ENCODE data around the gene LCMT1. TPM values are rescaled to one million over a fixed set of nuclear protein-coding genes. Genes with fewer than 3 reads are reported as not detected.
"Not testable (repeated sequence)": the region's sequence is repeated elsewhere in the genome, so short reads cannot be mapped to it uniquely, and the experiment has no call there.

Gene LCMT1
- total RNA-seq, 2 donors from 2014 or later = 66.9 to 68.6 TPM

DNA sequence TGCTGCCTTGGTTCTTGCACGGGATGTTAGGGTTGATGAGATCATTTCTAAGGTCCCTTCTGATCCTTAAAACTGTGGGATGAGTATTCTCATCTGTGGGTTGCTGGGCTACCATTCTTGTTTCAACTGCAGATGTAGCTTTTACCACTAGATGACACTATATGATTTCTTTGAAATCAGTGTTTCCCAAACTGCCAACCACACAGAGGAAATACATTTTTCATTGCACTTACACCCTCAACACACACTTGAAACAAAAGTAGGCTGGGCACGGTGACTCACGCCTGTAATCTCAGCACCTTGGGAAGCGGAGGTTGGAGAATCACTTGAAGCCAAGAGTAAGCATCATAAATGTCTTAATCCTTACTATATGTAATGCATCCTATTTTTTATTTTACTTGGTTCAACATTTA lies 15.3 kb downstream of the LCMT1 start:
- Histone ChIP-seq H3K9ac (ENCODE audit: extremely low read depth, low read length, poor library complexity, severe bottlenecking) (no peak overlapping the region), H3K4me3 (ENCODE audit: low read length) (no peak overlapping the region), H3K27me3 (ENCODE audit: control insufficient read depth, insufficient read depth, low read length, poor library complexity, severe bottlenecking) (no peaks in the 10 kb centered on the region), H3K27ac (ENCODE audit: low read depth, low read length) (no peak overlapping the region), H3K9me3 (ENCODE audit: control insufficient read depth, low read length) (no peaks in the 10 kb centered on the region), H3K36me3 (ENCODE audit: control insufficient read depth, insufficient read depth, low read length) (peaks cover 27% of the 10 kb centered on the region), H3K4me1 (ENCODE audit: control insufficient read depth, insufficient read depth, low read length) (no peaks in the 10 kb centered on the region)
- H3K4me3 Mint-ChIP-seq = no peak overlapping the region
- peaks cover 38% of the 10 kb centered on the region for H3K36me3 Mint-ChIP-seq (ENCODE audit: low read depth)
- no peak overlapping the region for H3K27ac Mint-ChIP-seq
- TF ChIP-seq, protein P1, sequence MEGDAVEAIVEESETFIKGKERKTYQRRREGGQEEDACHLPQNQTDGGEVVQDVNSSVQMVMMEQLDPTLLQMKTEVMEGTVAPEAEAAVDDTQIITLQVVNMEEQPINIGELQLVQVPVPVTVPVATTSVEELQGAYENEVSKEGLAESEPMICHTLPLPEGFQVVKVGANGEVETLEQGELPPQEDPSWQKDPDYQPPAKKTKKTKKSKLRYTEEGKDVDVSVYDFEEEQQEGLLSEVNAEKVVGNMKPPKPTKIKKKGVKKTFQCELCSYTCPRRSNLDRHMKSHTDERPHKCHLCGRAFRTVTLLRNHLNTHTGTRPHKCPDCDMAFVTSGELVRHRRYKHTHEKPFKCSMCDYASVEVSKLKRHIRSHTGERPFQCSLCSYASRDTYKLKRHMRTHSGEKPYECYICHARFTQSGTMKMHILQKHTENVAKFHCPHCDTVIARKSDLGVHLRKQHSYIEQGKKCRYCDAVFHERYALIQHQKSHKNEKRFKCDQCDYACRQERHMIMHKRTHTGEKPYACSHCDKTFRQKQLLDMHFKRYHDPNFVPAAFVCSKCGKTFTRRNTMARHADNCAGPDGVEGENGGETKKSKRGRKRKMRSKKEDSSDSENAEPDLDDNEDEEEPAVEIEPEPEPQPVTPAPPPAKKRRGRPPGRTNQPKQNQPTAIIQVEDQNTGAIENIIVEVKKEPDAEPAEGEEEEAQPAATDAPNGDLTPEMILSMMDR (conservative IDR thresholded peaks at IDR 0.05) = peak; percentile 73
- 75 to 84% methylated on average over 3 to 4 of the region's 4 CpGs for WGBS, 2 experiments (ENCODE audit: insufficient coverage in 1 of 2, insufficient read length in 1 of 2)
- H3K4me1 Mint-ChIP-seq = peaks cover 11% of the 10 kb centered on the region
- DNase-seq = no peak
- H3K9me3 Mint-ChIP-seq = no peaks in the 10 kb centered on the region
- no peaks in the 10 kb centered on the region for H3K27me3 Mint-ChIP-seq (ENCODE audit: insufficient read depth)

- H3K4me3 ChIP-seq (ENCODE audit: low read length); H3K4me1 ChIP-seq (ENCODE audit: control insufficient read depth, insufficient read depth, low read length); H3K4me1 Mint-ChIP-seq; H3K27ac ChIP-seq (ENCODE audit: low read depth, low read length); H3K4me3 Mint-ChIP-seq; H3K27ac Mint-ChIP-seq; H3K9me3 ChIP-seq (ENCODE audit: control insufficient read depth, low read length); DNase-seq; H3K27me3 Mint-ChIP-seq (ENCODE audit: insufficient read depth); H3K9ac ChIP-seq (ENCODE audit: extremely low read depth, low read length, poor library complexity, severe bottlenecking); H3K27me3 ChIP-seq (ENCODE audit: control insufficient read depth, insufficient read depth, low read length, poor library complexity, severe bottlenecking); H3K9me3 Mint-ChIP-seq: not testable (repeated sequence)
- WGBS, 2 experiments (ENCODE audit: insufficient coverage in 1 of 2, insufficient read length in 1 of 2) = 96 to 100% methylated on average over 5 of the region's 5 CpGs
- H3K36me3 ChIP-seq (ENCODE audit: control insufficient read depth, insufficient read depth, low read length) = peaks cover 49% of the 10 kb centered on the region
- H3K36me3 Mint-ChIP-seq (ENCODE audit: low read depth) = peaks cover 60% of the 10 kb centered on the region
These were observed 21.2 kb downstream of the LCMT1 start for GRCh38 chr16:25132751-25133150.

GRCh38 chr16:25134166-25134700 lies 22.7 kb downstream of the LCMT1 start:
- Histone ChIP-seq H3K4me3 (ENCODE audit: low read length) (no peak overlapping the region), H3K36me3 (ENCODE audit: control insufficient read depth, insufficient read depth, low read length) (peaks cover 45% of the 10 kb centered on the region), H3K27ac (ENCODE audit: low read depth, low read length) (no peak overlapping the region), H3K27me3 (ENCODE audit: control insufficient read depth, insufficient read depth, low read length, poor library complexity, severe bottlenecking) (no peaks in the 10 kb centered on the region), H3K4me1 (ENCODE audit: control insufficient read depth, insufficient read depth, low read length) (no peaks in the 10 kb centered on the region), H3K9me3 (ENCODE audit: control insufficient read depth, low read length) (no peaks in the 10 kb centered on the region), H3K9ac (ENCODE audit: extremely low read depth, low read length, poor library complexity, severe bottlenecking) (no peak overlapping the region)
- H3K27me3 Mint-ChIP-seq (ENCODE audit: insufficient read depth) = no peaks in the 10 kb centered on the region
- H3K9me3 Mint-ChIP-seq = peaks cover 1% of the 10 kb centered on the region
- peak overlapping the region; percentile 9 for H3K27ac Mint-ChIP-seq
- no peak overlapping the region for H3K4me3 Mint-ChIP-seq
- H3K36me3 Mint-ChIP-seq (ENCODE audit: low read depth) = peaks cover 60% of the 10 kb centered on the region
- H3K4me1 Mint-ChIP-seq = peaks cover 3% of the 10 kb centered on the region
- TF ChIP-seq, protein P1 (conservative IDR thresholded peaks at IDR 0.05) = no peak
- 94 to 100% methylated on average over 1 to 4 of the region's 4 CpGs for WGBS, 2 experiments (ENCODE audit: insufficient coverage in 1 of 2, insufficient read length in 1 of 2)
- DNase-seq = no peak
